ENCODE results near the gene P2RX3. TPM values are rescaled to one million over a fixed set of nuclear protein-coding genes. Genes with fewer than 3 reads are reported as not detected.

Gene P2RX3
- total RNA-seq, 1 donor from 2014 or later: 1.3 TPM

DNA sequence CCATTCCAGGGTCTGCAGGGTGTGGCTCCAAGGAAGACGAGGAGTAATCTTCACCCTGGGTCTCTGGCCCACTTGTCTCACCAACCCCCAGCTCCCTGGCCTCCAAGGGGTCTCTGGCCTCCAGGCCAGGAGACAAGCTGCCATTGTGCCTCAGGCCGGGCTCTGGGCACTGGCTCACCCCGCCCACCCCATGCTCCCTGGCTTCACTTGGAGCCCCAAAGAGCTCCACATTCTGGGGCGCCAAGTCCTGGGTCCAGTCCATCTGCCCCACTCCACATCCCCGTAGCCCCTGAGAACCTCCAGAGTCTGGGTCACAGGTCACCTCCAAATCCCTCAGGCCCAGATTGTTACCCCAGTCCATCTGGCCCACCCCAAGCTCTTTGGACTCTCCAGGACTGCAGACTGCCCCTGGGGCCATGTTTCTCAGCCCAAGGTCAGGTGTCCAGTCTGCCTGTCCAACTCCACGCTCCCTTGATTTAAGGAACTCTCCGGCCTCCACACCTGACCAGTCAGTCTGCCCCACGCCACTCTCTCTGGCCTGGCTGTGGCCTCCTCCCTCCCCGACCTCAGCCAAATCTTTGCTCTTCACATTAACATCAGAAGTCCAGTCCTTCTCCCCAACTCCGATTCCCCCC lies 29.6 kb upstream of the P2RX3 start:
- intact Hi-C loops (cut with DNase I): no loop called here
- DNase-seq (no peak), ATAC-seq (ENCODE audit: poor library complexity) (no peak)

DNA sequence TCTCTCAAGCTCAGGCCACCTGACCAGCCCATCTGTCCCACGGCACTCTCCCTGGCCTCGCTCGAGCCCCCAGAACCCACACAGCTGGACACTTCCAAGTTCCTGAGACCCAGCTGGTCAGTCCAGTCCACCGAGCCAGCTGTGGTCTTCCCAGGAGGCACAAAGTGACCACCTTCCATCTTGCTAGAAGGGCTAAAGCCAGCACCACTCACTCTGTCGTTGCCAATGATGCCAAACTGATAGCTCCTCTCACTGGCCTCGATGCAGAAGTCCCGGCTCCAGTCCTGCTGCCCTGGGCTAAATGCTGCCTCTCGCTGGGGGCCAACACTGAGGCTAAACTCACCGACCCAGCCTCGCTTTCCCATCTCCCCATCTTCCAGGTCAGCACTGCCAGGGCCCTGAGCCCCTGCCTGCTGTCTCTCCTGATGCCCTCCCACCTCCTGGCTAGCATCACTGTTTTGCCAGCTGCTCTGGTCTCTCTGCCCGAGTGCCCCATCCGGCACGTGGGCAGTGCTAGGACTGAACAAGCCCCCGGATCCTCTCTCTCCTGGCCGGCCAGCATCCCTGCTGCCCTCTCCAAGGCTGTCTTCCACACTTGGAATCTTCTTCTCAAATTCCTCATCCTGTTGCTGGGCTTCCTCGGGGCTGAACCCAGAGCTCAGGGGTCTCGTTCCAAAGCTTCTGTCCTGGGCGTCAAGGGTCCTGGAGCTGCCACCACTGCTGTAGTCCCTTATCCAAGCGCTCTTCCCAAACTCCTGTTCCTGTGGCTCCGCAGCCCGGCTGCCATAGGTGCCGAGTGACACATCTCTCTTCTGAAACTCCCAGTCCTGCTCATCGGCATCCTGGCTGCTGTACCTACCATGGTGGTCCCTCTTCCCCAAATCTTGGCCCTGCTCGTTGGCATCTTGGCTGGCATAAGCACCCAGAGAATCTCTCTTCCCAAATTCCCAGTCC lies 28.8 kb upstream of the P2RX3 start:
- no peak for DNase-seq
- intact Hi-C loops (cut with DNase I): no loop called here
- no peak for ATAC-seq (ENCODE audit: poor library complexity)

DNA sequence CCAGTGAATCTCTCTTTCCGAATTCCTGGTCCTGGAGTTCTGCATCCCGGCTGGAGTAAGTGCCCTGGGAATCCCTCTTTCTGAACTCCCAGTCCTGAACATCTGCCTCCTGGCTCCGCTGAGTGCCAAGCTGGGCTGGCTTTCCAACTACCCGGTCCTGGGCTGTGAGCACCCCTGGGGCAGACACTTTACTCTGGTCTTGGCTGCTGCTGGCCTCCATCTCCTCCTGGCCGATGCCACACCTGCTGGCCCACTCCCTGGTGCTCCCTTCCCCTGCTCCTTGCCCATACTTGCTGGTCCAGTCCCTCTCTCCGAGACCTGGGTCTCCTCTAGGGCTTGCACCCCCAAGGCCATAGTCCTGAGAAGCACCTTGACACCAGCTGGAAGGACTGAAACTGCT lies 28.1 kb upstream of the P2RX3 start:
- DNase-seq (no peak), ATAC-seq (ENCODE audit: poor library complexity) (no peak)
- intact Hi-C loops (cut with DNase I): no loop called here

DNA sequence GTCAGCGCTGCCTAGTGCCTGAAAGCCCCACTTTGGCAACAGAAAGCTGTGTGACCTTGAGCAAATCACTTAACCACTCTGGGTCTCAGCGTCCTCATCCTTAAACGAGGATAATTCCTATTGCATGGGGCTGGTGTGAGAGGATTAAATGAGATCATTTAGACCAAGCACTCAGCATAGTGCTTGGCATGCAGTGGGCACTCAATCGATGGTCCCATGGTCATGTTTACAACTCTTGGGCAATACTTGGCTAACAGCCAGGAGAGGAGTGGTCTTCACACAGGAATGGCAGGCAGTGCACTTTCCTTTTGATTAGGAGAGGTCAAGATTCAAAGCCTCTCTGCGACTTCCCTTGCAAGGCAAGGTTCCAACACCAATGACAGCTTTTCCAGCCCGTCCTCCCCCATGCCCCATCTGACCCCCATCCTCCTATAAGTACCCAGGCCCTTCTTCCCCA lies 27.5 kb upstream of the P2RX3 start:
- intact Hi-C loops (cut with DNase I): no loop called here
- DNase-seq (no peak), ATAC-seq (ENCODE audit: poor library complexity) (peak; percentile 1)

DNA sequence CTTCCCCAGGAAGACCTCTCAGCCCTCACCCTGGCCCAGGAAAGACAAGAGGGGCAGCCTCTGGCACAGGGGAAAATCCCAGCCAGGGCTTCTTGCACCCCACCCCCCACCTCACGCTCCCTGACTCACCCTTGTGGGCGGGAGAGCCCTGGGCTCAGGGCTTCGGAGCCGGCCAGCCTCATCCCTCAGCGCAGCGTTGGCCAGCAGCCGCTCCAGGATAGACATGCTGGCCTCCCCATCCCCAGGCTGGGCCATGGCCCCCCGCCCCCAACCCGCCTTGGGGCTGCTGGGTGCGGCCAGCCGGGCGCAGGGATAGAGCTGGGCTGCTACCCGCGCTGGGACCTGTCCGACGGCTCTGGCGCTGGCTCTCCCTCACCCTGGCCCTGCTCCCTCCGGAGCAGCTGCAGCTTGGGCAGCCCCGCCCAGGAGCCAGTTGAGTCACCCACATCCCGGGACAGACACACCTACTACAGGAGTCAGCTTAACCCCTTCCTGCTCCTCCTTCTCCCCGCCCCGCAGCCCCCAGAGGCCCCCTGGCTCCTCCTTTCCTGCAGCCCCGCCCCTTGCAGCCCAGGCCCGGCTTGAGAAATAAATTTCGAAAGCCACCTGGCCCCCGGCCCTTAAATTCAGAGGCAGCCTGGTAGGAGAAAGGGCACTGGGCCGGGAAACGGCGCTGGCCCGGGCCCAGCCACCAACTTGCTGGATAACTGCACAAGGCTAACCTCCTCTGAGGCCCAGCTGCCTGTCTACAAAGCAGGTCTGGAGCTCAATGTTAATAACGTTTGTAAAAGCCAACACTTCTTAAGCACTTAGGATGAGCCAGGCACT lies 26.8 kb upstream of the P2RX3 start:
- intact Hi-C loops (cut with DNase I): no loop called here
- DNase-seq (peak; percentile 94), ATAC-seq (ENCODE audit: poor library complexity) (peak; percentile 90)

DNA sequence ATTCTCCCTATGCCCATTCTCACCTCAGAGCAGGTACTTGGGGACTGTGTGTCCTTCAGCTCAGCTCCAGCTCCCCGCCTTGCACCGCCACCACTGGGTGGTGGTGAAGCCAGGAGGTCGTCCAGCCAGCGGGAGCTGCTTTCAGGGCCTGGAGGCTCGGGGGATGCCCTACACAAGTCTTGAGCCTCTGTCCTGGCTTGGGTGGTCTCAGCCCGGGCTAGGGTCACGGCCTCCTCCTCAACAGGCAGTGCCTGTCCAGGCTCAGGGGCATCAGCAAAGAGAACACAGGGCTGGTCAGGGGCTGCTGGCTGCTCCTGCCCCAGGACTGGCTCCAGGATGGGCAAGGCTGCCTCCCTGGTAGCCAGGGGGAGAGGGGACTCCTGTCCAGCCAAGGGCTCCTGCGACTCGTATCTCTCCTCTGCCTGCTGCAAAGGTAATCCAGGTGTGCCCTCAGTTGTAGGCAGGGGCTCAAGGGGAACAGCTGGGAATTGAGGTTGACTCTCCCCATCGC lies 25.6 kb upstream of the P2RX3 start:
- intact Hi-C loops (cut with DNase I): no loop called here
- DNase-seq (no peak), ATAC-seq (ENCODE audit: poor library complexity) (no peak)

DNA sequence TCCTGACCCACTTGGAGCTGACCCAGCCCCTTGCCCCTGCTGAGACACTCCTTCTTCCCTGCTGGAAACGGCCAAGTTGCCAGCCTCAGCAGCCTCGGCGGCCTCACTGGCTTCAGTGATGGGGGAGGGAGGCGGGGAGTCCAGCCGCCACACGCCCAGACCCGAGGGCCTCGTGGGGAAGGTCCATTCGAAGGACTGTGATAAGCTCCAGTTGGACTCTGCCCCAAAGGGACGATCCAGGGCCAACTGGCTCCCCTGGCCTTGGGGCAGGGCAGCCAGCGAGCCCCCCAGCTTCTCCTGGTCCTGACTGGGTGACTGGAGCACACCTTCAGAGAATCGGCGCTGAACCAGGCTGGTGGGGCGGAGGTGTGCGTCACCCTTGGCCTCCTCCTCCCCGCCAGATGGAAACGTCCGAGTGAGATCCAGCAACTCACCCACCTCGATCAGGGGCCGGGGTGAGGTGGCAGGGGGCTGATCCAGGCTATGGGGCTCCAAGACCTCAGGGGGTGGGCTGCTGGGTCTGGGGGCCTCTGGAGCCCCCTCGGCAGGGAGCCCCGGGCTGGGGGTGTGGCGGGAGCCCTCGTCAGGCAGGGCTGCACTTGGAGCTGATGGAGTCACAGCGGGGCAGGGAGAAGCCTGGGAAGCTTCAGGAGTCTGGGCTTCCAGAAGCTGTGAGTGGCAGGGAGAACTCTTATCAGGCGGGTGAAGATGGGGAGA lies 24.9 kb upstream of the P2RX3 start:
- ATAC-seq (ENCODE audit: poor library complexity) (no peak), DNase-seq (no peak)
- intact Hi-C loops (cut with DNase I): no loop called here

DNA sequence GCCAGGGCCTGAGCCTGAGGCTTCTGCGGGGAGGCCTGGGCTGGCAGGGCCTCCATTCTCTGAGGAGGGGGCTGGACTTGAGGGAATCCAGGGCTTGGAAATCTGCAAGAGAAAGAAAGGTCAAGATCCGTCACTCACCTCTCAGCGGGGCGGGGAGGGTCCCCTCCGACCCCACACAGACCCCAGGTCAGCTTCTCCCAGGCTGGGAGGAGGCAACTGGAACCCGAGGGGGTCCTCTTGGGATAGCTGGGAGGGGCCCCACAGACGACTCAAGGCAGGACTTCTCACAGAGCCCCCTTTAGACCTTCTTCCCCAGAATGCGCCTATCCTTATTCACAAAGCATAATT lies 24.4 kb upstream of the P2RX3 start:
- no peak for ATAC-seq (ENCODE audit: poor library complexity)
- intact Hi-C loops (cut with DNase I): no loop called here
- DNase-seq: no peak

DNA sequence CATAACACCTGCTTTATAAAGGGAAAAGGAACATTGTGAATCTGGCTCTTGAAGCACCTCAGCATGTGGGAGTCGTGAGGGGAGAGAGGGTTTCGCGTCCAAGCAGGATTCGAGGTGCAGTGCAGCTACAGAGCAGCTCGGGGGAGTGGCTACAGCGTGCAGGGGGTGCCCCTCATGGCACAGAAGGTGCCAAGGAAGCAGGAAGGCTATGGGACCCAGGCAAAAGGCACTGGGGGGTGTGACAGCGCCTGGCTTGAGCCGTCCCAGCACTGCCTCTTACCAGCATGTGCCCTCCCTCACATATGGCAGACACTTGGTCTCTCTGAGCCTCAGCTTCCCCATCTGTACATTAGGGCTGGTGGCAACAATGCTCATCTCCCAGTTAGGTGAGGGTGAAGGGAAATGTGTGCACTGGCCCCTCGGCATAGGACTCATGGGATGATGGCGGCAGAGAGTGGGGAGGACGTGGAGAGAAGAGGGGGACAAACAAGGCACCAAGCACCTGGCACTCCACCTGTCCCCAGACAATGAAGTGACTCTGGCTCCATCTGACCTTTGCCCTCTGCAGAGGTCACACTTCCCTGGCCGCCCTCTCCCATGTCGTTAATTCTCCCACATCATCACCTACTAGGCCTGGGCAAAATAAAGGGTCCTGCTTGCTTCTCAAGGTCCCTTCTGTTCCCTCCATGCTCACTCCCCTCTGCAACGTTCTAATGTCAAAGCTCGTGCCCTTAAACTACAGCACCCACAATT lies 23.8 kb upstream of the P2RX3 start:
- no peak for ATAC-seq (ENCODE audit: poor library complexity)
- intact Hi-C loops (cut with DNase I): no loop called here
- no peak for DNase-seq

DNA sequence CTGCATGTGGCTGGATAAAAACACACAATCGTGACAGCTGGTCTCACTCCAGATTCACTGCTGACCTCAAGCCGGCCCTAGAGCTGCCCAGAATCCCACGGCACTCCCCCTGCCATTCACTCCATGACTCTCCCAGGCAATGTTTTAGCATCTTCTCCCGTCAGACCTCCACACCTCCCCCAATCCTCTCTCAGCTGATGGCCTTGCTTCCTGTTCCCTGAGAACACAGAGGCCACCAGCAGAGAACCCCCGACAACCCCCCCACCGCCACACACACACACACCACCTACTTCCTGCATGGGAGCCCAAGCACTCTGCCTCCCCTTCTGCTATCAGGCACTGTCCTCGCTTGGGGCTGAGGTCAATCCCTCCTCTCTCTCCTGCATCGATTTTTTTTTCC lies 22.7 kb upstream of the P2RX3 start:
- ATAC-seq (ENCODE audit: poor library complexity) (no peak), DNase-seq (no peak)
- intact Hi-C loops (cut with DNase I): no loop called here

DNA sequence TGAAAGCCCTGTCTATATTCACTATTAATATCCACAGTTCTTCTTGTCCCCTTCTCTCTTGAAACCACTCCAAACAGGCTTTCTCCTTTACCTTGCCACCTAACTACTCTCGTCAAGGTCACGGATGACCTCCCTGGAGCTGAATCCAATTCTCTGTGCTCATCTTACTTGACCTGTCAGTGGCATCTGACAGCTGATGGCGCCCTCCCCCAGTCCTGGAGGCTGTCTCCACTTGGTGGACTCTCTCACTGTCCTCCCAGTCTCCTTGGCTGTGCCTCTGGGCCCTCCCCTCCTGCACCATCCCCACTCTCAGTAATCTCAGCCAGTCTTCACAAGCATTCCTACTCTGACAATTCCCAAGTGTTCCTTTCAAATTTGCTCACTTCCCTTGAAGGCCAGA lies 22.1 kb upstream of the P2RX3 start:
- no peak for DNase-seq
- no peak for ATAC-seq (ENCODE audit: poor library complexity)
- intact Hi-C loops (cut with DNase I): no loop called here

DNA sequence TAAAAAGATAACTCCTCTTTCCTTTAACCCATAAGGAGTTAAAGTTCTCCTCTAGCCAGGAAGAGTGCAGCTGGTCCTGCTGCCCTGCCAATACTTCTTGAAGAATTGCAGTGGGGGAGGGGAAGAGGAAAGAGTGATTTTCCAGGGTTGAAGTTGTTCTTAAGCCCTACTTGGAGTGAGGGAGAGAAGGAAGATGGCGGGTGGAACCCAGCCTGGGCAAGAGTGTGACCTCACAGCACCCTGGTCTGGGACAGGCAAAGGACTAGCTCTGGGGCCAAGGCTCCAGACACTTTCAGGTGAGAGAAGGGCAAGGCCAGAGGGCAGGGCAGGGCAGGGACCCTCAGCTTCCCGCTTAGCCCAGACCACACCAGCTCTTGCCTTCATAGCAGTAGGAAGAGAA lies 20.0 kb upstream of the P2RX3 start:
- intact Hi-C loops (cut with DNase I): no loop called here
- DNase-seq (no peak), ATAC-seq (ENCODE audit: poor library complexity) (no peak)

DNA sequence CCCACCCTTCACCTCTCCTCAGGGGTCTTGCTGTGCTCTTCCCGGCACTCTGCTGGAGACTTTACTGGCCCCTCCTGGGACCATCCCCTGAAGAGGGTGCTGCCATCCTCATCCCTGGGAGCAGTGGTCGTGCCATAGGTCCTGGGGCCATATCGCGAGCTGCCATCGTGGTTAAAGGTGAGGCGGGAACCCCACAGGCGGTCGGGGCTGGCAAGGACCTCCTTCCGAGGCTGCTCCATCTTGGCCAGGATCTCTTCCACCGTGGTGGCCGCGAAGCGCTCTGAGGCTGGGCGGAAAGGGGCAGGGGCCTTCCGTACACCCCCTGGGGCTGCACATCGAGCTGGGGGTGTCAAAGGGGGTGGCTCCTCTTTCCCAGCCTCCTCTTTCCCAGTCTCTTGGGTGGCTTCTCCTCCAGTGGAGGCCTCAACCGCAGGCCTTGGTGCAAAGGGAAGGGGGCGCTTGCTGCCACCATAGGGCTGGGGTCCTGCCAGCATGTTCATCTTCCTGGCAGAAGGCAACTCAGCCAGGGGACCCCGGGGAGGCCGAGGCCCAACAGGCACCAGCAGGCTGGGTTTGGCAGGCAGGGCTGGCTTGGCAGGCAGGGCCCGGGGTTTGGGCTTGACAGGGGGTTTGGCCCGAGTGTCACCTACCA lies 18.0 kb upstream of the P2RX3 start:
- DNase-seq (no peak), ATAC-seq (ENCODE audit: poor library complexity) (no peak)
- intact Hi-C loops (cut with DNase I): no loop called here

DNA sequence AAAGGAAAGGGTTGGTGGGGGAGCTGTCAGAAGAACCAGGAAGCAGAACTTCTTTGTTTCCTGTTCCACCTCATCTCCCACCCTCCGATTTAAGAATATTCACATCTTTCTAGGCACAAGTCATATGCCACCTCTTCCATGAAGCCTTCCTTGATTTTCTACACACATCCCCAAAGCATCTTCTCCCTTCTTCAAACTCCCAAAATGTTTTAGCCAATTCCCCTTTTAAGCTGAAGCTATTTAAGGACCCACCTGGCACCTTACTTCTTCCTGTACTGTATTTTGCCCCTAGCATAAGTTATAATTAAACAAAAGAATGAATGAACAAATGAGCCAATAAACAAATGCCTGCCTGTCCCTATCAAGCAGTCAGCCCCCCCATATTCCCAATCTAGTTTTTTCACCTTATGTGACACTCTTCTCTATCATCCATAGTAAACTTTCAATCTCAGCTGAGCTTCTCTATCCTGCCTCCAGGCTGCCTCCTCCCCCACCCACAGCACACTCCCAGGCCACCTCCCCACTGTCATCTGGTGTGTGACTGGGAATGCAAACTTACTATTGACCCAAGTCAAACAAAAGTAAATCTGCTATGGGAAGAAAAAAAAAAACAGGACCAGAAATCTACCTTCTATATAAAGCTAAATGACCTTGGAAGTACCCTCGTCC lies 17.3 kb upstream of the P2RX3 start:
- no peak for DNase-seq
- ATAC-seq (ENCODE audit: poor library complexity): no peak
- intact Hi-C loops (cut with DNase I): no loop called here

DNA sequence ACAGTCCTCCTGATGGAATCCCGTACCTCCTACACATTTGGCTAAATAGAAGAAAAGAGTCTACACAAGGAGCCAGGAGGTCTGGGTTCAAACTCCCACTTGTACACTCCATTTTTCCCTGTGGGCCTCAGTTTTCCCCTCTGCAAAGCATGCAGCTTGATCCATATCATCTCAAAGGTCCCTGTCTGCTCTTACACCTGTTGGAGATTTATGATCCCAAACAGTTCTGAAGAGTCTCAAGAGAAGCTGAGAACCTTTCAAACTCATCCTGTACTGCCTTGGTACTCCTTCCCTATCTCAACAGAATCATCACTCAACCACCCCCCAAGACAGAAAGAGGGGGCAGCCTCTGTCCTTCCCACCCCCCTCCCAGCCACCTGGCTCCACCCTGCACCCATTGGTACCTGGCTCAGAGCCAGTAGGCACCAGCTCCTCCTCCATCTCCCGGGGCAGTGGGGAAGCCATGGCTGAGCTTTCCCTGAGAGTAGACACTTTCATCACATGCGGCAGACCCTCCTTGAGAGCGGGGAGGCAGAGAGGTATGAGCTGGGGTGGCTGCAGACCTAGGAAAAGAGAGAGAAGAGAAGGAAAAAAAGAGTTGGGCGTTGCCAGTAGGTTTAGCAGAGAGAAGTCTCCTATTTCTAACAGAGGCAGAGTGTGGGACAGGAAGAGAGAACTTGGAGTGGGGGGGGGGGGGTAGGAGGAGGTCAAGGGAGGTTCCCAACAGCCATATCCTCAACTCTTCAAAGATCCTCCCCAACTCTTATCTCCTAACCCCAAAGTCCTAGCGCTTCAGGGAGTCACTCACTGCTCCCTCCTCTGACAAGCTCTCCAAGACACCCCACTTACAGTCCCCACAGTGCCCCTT lies 16.5 kb upstream of the P2RX3 start:
- no peak for DNase-seq
- no peak for ATAC-seq (ENCODE audit: poor library complexity)
- intact Hi-C loops (cut with DNase I): no loop called here
